ENCODE results near the gene TANGO2.
A peak's percentile ranks its signal among the peaks of the same experiment; 100 is the strongest.

TANGO2 gene

DNA sequence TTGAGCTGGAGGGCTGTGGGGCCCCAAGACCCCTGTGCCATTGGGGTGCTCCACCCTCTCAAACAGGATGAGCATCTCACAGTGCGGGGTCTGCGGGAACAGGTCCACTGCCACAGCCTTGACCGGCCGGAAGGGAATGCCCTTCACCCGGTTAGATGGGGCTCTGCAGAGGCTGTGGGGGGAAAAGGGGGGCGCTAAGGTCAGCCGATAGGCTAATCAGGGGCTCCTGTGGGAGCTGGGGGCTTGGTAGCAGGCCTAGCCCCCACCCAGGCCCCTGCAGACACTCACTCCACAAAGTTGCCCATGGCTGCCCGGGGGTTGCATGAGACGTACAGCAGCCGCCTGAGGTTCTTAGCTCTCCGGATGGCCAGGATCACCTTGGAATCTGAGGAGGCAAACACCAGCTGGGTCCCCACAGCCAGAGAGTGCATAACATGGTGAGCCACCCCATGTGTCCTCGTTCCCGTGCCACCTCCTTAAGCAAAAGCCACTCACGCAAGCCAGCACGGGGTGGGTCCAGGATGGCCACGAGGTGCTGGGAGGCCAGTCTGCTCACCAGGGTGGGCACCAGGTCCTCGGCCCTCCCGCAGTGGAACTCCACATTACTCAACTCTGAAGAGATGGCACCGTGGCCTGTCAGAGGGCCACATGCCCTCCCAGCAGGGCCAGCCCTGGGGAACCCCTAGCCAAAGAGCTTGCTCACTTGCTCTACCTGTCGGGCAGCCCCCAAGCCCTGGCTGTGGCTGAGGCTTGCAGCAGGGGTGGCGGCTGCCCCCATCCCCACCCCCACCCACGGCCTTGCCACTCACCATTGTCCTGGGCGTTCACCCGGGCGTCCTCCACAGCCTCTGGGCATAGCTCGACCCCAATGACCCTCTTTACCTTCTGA is 92.0 kb downstream of the TANGO2 start:
- no peak overlapping the region for H3K27ac ChIP-seq
- no peak for TF ChIP-seq ZFX (IDR thresholded peaks at IDR 0.05)
- TF ChIP-seq, protein P1, sequence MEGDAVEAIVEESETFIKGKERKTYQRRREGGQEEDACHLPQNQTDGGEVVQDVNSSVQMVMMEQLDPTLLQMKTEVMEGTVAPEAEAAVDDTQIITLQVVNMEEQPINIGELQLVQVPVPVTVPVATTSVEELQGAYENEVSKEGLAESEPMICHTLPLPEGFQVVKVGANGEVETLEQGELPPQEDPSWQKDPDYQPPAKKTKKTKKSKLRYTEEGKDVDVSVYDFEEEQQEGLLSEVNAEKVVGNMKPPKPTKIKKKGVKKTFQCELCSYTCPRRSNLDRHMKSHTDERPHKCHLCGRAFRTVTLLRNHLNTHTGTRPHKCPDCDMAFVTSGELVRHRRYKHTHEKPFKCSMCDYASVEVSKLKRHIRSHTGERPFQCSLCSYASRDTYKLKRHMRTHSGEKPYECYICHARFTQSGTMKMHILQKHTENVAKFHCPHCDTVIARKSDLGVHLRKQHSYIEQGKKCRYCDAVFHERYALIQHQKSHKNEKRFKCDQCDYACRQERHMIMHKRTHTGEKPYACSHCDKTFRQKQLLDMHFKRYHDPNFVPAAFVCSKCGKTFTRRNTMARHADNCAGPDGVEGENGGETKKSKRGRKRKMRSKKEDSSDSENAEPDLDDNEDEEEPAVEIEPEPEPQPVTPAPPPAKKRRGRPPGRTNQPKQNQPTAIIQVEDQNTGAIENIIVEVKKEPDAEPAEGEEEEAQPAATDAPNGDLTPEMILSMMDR (conservative IDR thresholded peaks at IDR 0.05): no peak

DNA sequence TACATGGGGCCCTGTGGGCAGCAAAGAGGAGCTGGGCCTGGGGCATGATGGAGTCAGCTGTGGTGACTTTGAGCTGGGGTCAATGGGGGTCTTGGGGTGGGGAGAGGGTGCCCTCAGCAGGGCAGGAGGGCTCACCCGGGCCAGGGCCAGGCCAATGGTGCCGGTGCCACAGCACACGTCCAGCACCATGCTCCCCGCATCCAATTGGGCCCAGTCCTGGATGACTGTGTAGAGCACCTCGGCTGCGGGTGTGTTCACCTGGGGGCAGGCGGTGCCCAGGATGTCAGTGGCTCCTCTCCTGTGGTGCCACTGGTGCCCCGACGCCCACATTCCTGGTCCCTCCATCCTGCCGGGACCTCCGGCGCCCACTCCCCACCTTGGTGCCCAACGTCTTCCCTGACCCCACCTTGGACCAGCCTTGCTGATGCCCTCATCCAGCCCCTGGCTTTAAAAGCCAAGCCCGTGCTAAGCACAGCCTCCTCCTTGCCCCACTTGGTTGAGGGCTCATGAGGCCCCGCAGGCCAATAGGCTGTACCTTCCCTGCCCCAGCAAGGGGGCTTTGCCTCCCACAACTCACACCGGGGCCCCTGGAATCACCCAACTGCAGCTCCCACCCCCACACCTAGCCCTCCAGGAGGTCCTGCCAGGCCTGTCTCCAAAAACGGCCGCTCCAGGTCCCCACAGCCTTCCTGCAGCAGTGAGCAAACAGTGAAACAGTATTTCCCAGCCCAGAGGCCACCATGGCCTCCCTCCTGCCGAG is 92.8 kb downstream of the TANGO2 start:
- H3K27ac ChIP-seq: no peak overlapping the region

DNA sequence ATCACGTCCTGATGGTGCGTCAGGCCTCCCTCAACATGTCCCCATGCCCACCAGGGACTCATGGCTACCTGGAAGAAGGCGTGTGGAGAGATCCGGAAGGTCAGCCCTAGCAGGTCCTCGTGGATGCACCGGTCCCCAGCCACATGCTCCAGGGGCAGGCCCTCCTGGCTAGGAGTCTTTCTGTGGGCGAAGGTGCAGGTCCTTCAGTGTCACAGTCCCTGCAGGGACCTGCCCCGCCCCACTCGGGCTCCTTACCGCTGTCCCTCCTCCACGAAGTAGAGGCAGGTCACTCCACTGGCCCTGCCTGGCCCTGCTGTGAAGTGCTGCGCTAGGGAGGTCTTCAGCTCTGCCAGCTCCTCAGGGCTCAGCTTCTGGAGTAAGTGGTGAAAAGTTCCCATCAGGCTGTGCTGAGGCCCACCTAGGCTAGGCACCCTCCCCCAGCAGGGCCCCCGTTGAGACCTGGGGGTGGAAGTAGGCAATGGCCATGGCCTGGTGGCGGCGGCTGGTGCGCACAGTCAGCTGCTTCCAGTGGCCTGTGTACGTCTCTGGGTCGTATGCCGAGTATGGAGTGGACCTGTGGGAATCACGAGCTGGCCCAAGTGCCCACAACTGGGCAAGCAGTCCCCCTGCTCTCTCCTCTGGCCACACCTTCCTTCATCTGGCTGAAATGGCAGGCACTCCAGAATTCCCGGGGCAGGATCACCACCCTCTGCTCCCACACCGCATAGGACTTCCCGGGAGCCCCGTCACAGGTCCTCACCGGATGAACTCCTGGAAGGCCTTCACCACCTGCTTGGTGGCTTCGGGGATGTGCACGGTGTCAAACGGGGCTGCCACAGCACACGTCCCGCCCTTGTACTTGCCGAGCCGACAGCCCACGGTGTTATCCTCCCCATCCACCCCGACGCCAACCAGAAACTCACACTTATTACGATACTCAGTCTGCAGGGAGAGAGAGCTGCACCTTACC is 93.9 kb downstream of the TANGO2 start:
- TF ChIP-seq, protein P1 (conservative IDR thresholded peaks at IDR 0.05): no peak
- no peak for TF ChIP-seq ZFX (IDR thresholded peaks at IDR 0.05)
- no peak overlapping the region; the same call in 1 of the 2 replicates for H3K27ac ChIP-seq

More for the DNA sequence above, 92.8 kb downstream of the TANGO2 start:
- TF ChIP-seq, protein P1 (conservative IDR thresholded peaks at IDR 0.05): no peak
- TF ChIP-seq ZFX (IDR thresholded peaks at IDR 0.05): no peak

DNA sequence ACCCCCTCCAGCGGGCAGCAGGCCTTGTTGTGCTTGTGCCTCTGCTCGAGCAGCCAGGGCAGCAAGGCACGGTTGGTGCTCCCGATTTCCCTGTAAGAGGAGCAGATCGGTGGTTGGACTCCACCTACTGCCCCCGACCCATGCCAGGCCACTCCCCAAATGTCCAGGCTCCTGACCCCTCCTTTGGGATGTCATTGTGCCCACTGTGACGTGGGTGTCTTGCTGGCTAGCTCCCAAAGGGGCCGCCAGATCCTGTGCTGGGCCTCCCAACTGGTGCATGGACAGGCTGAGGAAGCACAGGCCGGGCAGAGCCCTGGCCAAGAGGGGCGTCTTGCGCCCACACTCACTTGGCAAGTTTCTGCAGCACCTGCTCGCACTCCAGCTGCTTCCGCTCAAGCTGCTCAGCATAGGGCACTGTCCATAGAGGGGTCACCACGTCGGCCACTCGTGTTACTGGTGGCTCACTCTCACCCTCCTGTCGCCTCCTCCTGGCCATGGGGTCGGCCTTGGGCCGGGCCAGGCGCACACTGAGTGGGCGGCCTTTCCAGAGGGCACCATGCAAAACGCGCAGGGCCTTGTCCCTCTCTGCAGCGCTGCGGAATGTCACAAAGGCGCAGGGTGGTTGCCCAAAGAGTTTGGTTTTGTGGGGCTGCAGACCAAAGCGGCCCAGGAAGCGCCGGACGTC is 94.9 kb downstream of the TANGO2 start, which contains the start of gene RANBP1:
RANBP1 (plus strand) TSS at position 414 of the 685 bp plus-strand sequence; CDS start at position 495, 81 bp downstream.
- TF ChIP-seq ZFX (IDR thresholded peaks at IDR 0.05): no peak

DNA sequence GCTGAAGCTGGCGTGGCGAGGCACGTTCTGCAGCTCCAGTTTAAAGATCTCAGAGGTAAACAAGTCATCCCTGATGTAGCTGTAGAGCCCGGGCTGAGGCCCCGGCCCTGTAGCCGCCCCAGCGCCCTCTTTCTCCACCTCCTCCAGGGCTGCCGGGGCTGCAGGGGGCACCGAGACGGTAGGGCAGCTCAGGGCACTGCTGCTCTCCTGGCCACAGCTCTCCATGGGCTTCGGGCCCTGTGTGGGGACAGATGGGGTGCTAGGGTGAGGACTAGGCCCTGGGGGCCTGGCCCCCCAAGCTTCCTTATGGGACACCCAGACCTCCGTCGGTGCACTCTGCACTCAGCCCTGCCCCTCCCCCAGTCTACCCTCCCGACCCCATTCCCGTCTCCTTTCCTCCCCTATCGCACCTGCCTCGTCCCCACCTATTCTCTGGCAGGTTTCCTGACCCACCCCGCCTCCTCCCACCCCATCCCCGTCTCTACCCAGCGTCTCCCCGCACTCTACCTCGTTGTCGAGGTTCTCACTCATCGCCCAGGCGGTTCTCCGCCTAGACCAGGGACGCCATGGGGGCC is 95.6 kb downstream of the TANGO2 start:
- peak overlapping the region; percentile 94 for H3K27ac ChIP-seq
- TF ChIP-seq, protein P1 (conservative IDR thresholded peaks at IDR 0.05): no peak
- TF ChIP-seq ZFX (IDR thresholded peaks at IDR 0.05): no peak

More for the DNA sequence above, 94.9 kb downstream of the TANGO2 start, which contains the start of gene RANBP1:
- peak within 1 kb of the TSS; percentile 94 for H3K27ac ChIP-seq

Data from C4-2B (cell line).